CD14-positive monocyte (primary cell): Measurements from ENCODE around the gene PPM1D. TPM values are rescaled to one million over a fixed set of nuclear protein-coding genes. Genes with fewer than 3 reads are reported as not detected.
"Not testable (repeated sequence)": the region's sequence is repeated elsewhere in the genome, so short reads cannot be mapped to it uniquely, and the experiment has no call there.

Experiments used
- DNase-seq, 3 donors: peaks; one replicate each; pipeline ENCODE4 v3.0.0-alpha.2; 2011 to 2022
- H2AFZ ChIP-seq: 2 replicates; pipeline ENCODE4 v1.6.0; 2012; ENCODE audit warnings: mild to moderate bottlenecking, low read depth, low read length, inconsistent platforms; ENCODE audit not compliant: insufficient read depth, poor library complexity, severe bottlenecking
- H3K27ac ChIP-seq, 2 donors: 1 replicate in 1 of 2; 2 replicates in 1 of 2; pipeline ENCODE4 v1.5.1; 2012 to 2013; ENCODE audit warnings: low read length in 2 of 2, control low read depth in 1 of 2, inconsistent platforms in 1 of 2, low read depth in 1 of 2, mild to moderate bottlenecking in 1 of 2
- H3K27me3 ChIP-seq, 2 donors: one replicate each; pipeline versions ENCODE4 v1.6.0 to v1.6.1; 2011 to 2013; ENCODE audit warnings: low read length in 2 of 2; ENCODE audit not compliant: control insufficient read depth in 2 of 2, insufficient read depth in 2 of 2
- H3K36me3 ChIP-seq, 2 donors: replicated peaks in 1 of 2; 1 replicate in 1 of 2; 2 replicates in 1 of 2; pipeline versions ENCODE4 v1.5.1 to v1.6.1; 2012 to 2013; ENCODE audit warnings: low read length in 2 of 2, control low read depth in 1 of 2, inconsistent platforms in 1 of 2, mild to moderate bottlenecking in 1 of 2; ENCODE audit not compliant: insufficient read depth in 2 of 2, control insufficient read depth in 1 of 2
- H3K4me1 ChIP-seq, 2 donors: 1 replicate in 1 of 2; 2 replicates in 1 of 2; pipeline versions ENCODE4 v1.5.1 to v1.6.1; 2012 to 2013; ENCODE audit warnings: low read length in 2 of 2, control low read depth in 1 of 2, inconsistent platforms in 1 of 2, mild to moderate bottlenecking in 1 of 2, moderate library complexity in 1 of 2; ENCODE audit not compliant: insufficient read depth in 2 of 2, control insufficient read depth in 1 of 2
- H3K4me2 ChIP-seq: replicated peaks from 2 replicates; pipeline ENCODE3; 2012; ENCODE audit warnings: low read length, moderate library complexity, mild to moderate bottlenecking; ENCODE audit not compliant: poor library complexity, severe bottlenecking; ENCODE audit errors: extremely low read depth
- H3K4me3 ChIP-seq, 3 experiments: fragments of 200-600 bp in 1 of 3; sonication (generic) in 1 of 3; replicated peaks in 1 of 3; 1 replicate in 2 of 3; 2 replicates in 1 of 3; pipeline ENCODE4 v1.5.1; 2011 to 2013; ENCODE audit warnings: low read length in 3 of 3, mild to moderate bottlenecking in 3 of 3, control low read depth in 2 of 3, low read depth in 2 of 3, inconsistent platforms in 1 of 3, moderate library complexity in 1 of 3
- H3K79me2 ChIP-seq: 2 replicates; pipeline ENCODE4 v1.6.0; 2012; ENCODE audit warnings: mild to moderate bottlenecking, control low read depth, inconsistent platforms, low read length, moderate library complexity; ENCODE audit not compliant: insufficient read depth
- H3K9ac ChIP-seq: 2 replicates; pipeline ENCODE4 v1.6.0; 2017; ENCODE audit warnings: low read length, mild to moderate bottlenecking; ENCODE audit not compliant: insufficient read depth, poor library complexity, severe bottlenecking
- H3K9me3 ChIP-seq, 2 donors: replicated peaks in 1 of 2; 1 replicate in 1 of 2; 2 replicates in 1 of 2; pipeline versions ENCODE4 v1.5.1 to v1.6.1; 2012 to 2013; ENCODE audit warnings: low read length in 2 of 2, control low read depth in 1 of 2; ENCODE audit not compliant: control insufficient read depth in 1 of 2, insufficient read depth in 1 of 2
- H4K20me1 ChIP-seq: 2 replicates; pipeline ENCODE4 v1.6.0; 2012; ENCODE audit warnings: mild to moderate bottlenecking, low read length, control low read depth, moderate library complexity; ENCODE audit not compliant: insufficient read depth
- H3K27ac Mint-ChIP-seq, 7 donors: one replicate each; pipeline ENCODE4 v1.8.0; 2020; ENCODE audit warnings: mild to moderate bottlenecking in 7 of 7, mixed read lengths in 7 of 7, moderate library complexity in 6 of 7, inconsistent platforms in 2 of 7
- H3K27me3 Mint-ChIP-seq, 3 donors: one replicate each; pipeline ENCODE4 v1.8.0; 2021 to 2022; ENCODE audit warnings: low read depth in 3 of 3, mild to moderate bottlenecking in 3 of 3, mixed read lengths in 3 of 3, moderate library complexity in 3 of 3, inconsistent platforms in 1 of 3
- H3K36me3 Mint-ChIP-seq, 2 donors: one replicate each; pipeline ENCODE4 v1.8.0; 2020; ENCODE audit warnings: mixed read lengths in 2 of 2, inconsistent platforms in 1 of 2, mild to moderate bottlenecking in 1 of 2
- H3K4me1 Mint-ChIP-seq: one replicate; pipeline ENCODE4 v1.8.0; 2020; ENCODE audit warnings: mild to moderate bottlenecking, mixed read lengths
- H3K4me3 Mint-ChIP-seq, 2 donors: one replicate each; pipeline ENCODE4 v1.8.0; 2020; ENCODE audit warnings: mild to moderate bottlenecking in 2 of 2, mixed read lengths in 2 of 2, moderate library complexity in 1 of 2
- H3K9me3 Mint-ChIP-seq, 7 donors: one replicate each; pipeline ENCODE4 v1.8.0; 2020 to 2022; ENCODE audit warnings: mixed read lengths in 7 of 7, mild to moderate bottlenecking in 6 of 7, moderate library complexity in 6 of 7, inconsistent platforms in 2 of 7
- CTCF ChIP-seq: fragments of 200-600 bp; IDR thresholded peaks from one replicate; pipeline ENCODE4 v1.8.0; 2022; ENCODE audit warnings: antibody characterized with exemption, mild to moderate bottlenecking
- WGBS: methylation state at CpG from one replicate; pipeline ENCODE4 v1.1.5; 2013; ENCODE audit warnings: missing lambda C conversion rate; ENCODE audit not compliant: insufficient coverage; 5-methylcytosine and 5-hydroxymethylcytosine counted together
- intact Hi-C, 2 donors: fragments of 100-400 bp; cut with micrococcal nuclease; formaldehyde crosslinking; loops; one replicate each; pipeline versions ENCODE4 v1.15.0 to v1.15.1; 2023
- polyA minus RNA-seq: library from RNA; depleted of rRNA, polyadenylated mRNA; stranded (reverse); fragments of >200 nt; gene quantifications from 2 replicates; pipeline ENCODE4 v1.2.3, GENCODE V29; 2012
- polyA plus RNA-seq, 3 donors: library from polyadenylated mRNA; depleted of rRNA in 1 of 3; unstranded in 2 of 3; stranded (reverse) in 1 of 3; fragments of 300-500 nt in 2 of 3; fragments of >200 nt in 1 of 3; fragmentation: Illumina TruSeq in 2 of 3; gene quantifications; 1 replicate in 2 of 3; 2 replicates in 1 of 3; pipeline ENCODE4 v1.2.3, GENCODE V29; 2012 to 2021
- total RNA-seq, 12 experiments: library from RNA in 1 of 12; stranded (reverse) in 1 of 12; fragments of 120-200 nt in 1 of 12; gene quantifications; one replicate each; pipeline ENCODE4 v1.2.4 and lab custom pipeline; 2013 to 2026; ENCODE audit warnings: mixed read lengths in 6 of 12, inconsistent platforms in 1 of 12

The PPM1D gene
- total RNA-seq (2013): 13.4 TPM
- polyA plus RNA-seq (1 to 10 TPM; 4.7 to 7.3 (median 7.2) TPM), polyA minus RNA-seq (9.3 and 9.8 TPM in 2 replicates), total RNA-seq (lab: John Stamatoyannopoulos, UW) (43.2 to 114 (median 72.6) reads per million in 11 experiments)

DNA sequence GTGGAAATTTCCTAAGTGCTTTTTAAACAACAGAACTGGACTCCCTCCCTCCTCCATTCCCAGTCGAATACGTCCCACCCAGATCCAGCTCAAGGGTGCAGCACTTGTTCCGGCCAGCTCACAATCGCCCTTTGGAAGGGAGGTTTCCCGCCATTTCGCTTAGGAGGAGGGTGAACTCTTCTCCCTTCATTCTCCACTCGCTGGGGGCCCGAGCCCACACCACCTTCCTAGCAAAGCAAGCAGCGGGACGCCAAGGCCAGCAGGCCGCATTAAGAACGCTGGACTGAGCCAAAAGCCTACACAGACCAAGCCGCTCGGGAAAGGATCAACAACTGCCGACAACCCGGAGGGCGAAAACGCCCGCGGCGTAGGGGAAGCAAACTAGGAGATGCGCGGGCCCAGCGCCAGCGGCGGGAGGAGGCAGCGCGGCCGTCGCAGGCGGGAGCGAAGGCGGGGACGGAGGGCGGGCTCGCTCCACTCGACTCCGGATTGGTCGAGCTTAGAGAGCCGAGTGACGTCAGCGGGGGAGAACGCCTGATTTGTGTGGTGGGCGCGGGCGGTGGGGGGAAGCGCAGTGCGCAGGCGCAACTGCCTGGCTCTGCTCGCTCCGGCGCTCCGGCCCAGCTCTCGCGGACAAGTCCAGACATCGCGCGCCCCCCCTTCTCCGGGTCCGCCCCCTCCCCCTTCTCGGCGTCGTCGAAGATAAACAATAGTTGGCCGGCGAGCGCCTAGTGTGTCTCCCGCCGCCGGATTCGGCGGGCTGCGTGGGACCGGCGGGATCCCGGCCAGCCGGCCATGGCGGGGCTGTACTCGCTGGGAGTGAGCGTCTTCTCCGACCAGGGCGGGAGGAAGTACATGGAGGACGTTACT lies at the start of gene PPM1D:
TSS of gene PPM1D (plus strand) at position 574 of the 870 bp plus-strand sequence. CDS start at position 796, 222 bp downstream.
- H3K9me3 ChIP-seq: no peaks in the 10 kb centered on the region
- peak within 1 kb of the TSS; percentile 91 for H3K9ac ChIP-seq
- peaks cover 45% of the 10 kb centered on the region for H4K20me1 ChIP-seq
- peak within 1 kb of the TSS; percentile 99 for H3K4me2 ChIP-seq
- WGBS: under 1% methylated on average over 75 of the region's 83 CpGs
- Mint-ChIP-seq H3K9me3 (peaks cover 0 to 2% (median 0%) of the 10 kb centered on the region in 7 donors), H3K4me3 (peak within 1 kb of the TSS; percentile 95 to 96), H3K27me3 (no peaks in the 10 kb centered on the region), H3K36me3 (peaks cover 0 to 2% of the 10 kb centered on the region in 2 donors), H3K4me1 (peaks cover 61% of the 10 kb centered on the region), H3K27ac (peak within 1 kb of the TSS; percentile 90 to 97 (median 94))
- H3K36me3 ChIP-seq: no peaks in the 10 kb centered on the region
- peak; percentile 99 for DNase-seq
- H3K27me3 ChIP-seq: no peaks in the 10 kb centered on the region
- peaks cover 50 to 51% of the 10 kb centered on the region in 2 donors for H3K4me1 ChIP-seq
- H3K27ac ChIP-seq: peak within 1 kb of the TSS; percentile 71 to 90
- peak within 1 kb of the TSS; percentile 84 to 93 (median 91) for H3K4me3 ChIP-seq
- peaks cover 54% of the 10 kb centered on the region for H3K79me2 ChIP-seq
- H2AFZ ChIP-seq: peak within 1 kb of the TSS; percentile 93
- intact Hi-C loops: loop anchor here in 1 of 2 donors (5.0 kb wide), 1 partner anchor 73 kb away; the partner anchor contains the start of gene APPBP2
- no peak for TF ChIP-seq CTCF

- H3K79me2 ChIP-seq, DNase-seq, H2AFZ ChIP-seq, intact Hi-C loops, H3K4me2 ChIP-seq, H3K4me1 ChIP-seq, H3K4me3 ChIP-seq, H3K36me3 Mint-ChIP-seq, H3K4me3 Mint-ChIP-seq, H3K27me3 ChIP-seq, H3K9me3 ChIP-seq, H4K20me1 ChIP-seq, H3K36me3 ChIP-seq, H3K9ac ChIP-seq, H3K4me1 Mint-ChIP-seq, H3K27ac Mint-ChIP-seq, H3K27ac ChIP-seq, H3K27me3 Mint-ChIP-seq: not testable (repeated sequence)
- 100% methylated on average over 5 of the region's 13 CpGs for WGBS
- H3K9me3 Mint-ChIP-seq: peaks cover 4 to 20% (median 13%) of the 10 kb centered on the region in 7 donors
Measured at GRCh38 chr17:60552255-60552654, 47.7 kb upstream of the PPM1D start.
